HG03439 (cell line): ENCODE results near the gene MAGEB17.

Experiments
- ATAC-seq: cut with Tn5 transposase; IDR thresholded peaks from one replicate; pipeline ENCODE4 v1.9.1; 2021; ENCODE audit warnings: mild to moderate bottlenecking, moderate library complexity; ENCODE audit not compliant: unreplicated experiment

Gene MAGEB17

GRCh38 chrX:16205840-16206239, 38.6 kb downstream of the MAGEB17 start:
- ATAC-seq, result no peak

GRCh38 chrX:16207634-16208033, 40.4 kb downstream of the MAGEB17 start:
- no peak for ATAC-seq

GRCh38 chrX:16208601-16209000, 41.3 kb downstream of the MAGEB17 start:
- ATAC-seq, result no peak

- no peak for ATAC-seq
Measured at GRCh38 chrX:16210061-16210460, 42.8 kb downstream of the MAGEB17 start.

- no peak for ATAC-seq
Measured at GRCh38 chrX:16212024-16212423, 44.7 kb downstream of the MAGEB17 start.

GRCh38 chrX:16212436-16212835, 45.2 kb downstream of the MAGEB17 start:
- no peak for ATAC-seq

GRCh38 chrX:16213961-16214360, 46.7 kb downstream of the MAGEB17 start:
- ATAC-seq, result no peak

GRCh38 chrX:16215660-16216059, 48.4 kb downstream of the MAGEB17 start:
- no peak for ATAC-seq
